ENCODE results near the gene CRYL1.

CRYL1 gene

DNA sequence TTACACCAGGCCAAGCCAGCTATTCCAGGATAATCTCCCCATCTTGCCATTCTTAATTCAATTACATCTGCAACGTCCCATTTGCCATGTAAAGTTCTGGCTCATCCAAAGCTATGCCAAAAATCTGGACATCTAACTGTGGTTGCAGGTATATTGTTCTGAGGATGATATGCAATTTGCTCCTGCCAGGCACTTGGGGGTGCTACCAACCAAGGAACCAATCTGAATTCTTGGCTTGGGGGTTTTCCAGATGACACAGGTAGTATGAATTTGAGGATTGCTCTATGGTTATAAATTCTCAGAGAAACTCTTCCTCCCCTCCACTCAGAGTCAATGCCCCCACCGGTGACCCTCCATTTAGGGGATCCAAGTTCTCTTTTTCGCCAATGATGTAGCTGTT is 33.0 kb downstream of the CRYL1 start:
- TF ChIP-seq, protein P1, sequence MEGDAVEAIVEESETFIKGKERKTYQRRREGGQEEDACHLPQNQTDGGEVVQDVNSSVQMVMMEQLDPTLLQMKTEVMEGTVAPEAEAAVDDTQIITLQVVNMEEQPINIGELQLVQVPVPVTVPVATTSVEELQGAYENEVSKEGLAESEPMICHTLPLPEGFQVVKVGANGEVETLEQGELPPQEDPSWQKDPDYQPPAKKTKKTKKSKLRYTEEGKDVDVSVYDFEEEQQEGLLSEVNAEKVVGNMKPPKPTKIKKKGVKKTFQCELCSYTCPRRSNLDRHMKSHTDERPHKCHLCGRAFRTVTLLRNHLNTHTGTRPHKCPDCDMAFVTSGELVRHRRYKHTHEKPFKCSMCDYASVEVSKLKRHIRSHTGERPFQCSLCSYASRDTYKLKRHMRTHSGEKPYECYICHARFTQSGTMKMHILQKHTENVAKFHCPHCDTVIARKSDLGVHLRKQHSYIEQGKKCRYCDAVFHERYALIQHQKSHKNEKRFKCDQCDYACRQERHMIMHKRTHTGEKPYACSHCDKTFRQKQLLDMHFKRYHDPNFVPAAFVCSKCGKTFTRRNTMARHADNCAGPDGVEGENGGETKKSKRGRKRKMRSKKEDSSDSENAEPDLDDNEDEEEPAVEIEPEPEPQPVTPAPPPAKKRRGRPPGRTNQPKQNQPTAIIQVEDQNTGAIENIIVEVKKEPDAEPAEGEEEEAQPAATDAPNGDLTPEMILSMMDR (IDR thresholded peaks at IDR 0.05; ENCODE audit: extremely low read depth, missing control alignments) = peak; percentile 26
- DNase-seq (ENCODE audit: low spot score) = peak; percentile 55

GRCh38 chr13:20491926-20492435 is 33.7 kb downstream of the CRYL1 start:
- TF ChIP-seq, protein P1 (IDR thresholded peaks at IDR 0.05; ENCODE audit: extremely low read depth, missing control alignments) = no peak
- no peak for DNase-seq (ENCODE audit: low spot score)

GRCh38 chr13:20489185-20489820 is 36.4 kb downstream of the CRYL1 start:
- peak; percentile 38 for DNase-seq (ENCODE audit: low spot score)

GRCh38 chr13:20487927-20488326 is 37.7 kb downstream of the CRYL1 start:
- TF ChIP-seq, protein P1 (IDR thresholded peaks at IDR 0.05; ENCODE audit: extremely low read depth, missing control alignments) = no peak
- no peak for DNase-seq (ENCODE audit: low spot score)

More at GRCh38 chr13:20489185-20489820, 36.4 kb downstream of the CRYL1 start:
- TF ChIP-seq, protein P1 (IDR thresholded peaks at IDR 0.05; ENCODE audit: extremely low read depth, missing control alignments) = peak; percentile 39

DNA sequence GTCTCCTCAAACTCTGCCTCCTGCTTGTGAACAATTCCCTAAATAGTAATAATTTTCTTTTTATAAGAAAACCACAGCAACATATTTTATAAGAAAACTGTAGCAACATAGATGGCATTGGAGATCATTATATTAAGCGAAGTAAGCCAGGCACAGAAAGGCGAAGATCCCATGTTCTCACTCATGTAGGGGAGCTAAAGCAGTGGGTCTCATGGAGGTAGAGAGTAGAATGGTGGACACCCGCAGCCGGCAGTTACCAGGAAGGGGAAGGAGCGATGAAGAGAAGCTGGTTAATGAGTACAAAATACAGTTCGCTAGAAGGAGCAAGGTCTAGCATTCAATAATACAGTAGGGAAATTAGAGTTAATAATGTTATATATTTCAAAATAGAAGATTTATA is 42.9 kb downstream of the CRYL1 start:
- DNase-seq (ENCODE audit: low spot score) = no peak

GRCh38 chr13:20482275-20482761 is 43.3 kb downstream of the CRYL1 start:
- TF ChIP-seq, protein P1 (IDR thresholded peaks at IDR 0.05; ENCODE audit: extremely low read depth, missing control alignments) = no peak
- no peak for DNase-seq (ENCODE audit: low spot score)

More for the DNA sequence above, 42.9 kb downstream of the CRYL1 start:
- TF ChIP-seq, protein P1 (IDR thresholded peaks at IDR 0.05; ENCODE audit: extremely low read depth, missing control alignments) = no peak

DNA sequence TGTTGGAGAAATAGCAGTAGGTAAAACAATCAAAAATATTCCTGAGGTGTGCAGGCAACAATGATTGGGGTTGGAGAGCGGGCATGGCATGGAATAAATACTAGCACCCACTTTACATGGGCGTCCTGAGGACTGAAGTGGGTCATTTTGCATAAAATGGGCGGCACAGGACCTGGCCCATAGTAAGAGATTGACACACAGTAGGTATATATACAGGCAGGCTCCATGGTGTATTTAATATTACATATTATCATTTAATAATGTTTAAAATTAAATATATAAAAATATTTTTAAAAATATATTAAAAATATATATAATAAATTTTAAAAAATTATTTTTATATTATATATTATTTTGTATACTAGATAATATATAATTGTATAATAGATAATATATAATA is 48.3 kb downstream of the CRYL1 start:
- TF ChIP-seq, protein P1 (IDR thresholded peaks at IDR 0.05; ENCODE audit: extremely low read depth, missing control alignments) = no peak
- no peak for DNase-seq (ENCODE audit: low spot score)
